GM18858 (cell line): ENCODE data around the gene ZYG11B.
A peak's percentile ranks its signal among the peaks of the same experiment; 100 is the strongest.
"Not testable (repeated sequence)": the region's sequence is repeated elsewhere in the genome, so short reads cannot be mapped to it uniquely, and the experiment has no call there.

ENCODE experiments used
- ATAC-seq: cut with Tn5 transposase; IDR thresholded peaks from one replicate; pipeline ENCODE4 v1.9.1; 2021; ENCODE audit not compliant: unreplicated experiment

Gene ZYG11B

DNA sequence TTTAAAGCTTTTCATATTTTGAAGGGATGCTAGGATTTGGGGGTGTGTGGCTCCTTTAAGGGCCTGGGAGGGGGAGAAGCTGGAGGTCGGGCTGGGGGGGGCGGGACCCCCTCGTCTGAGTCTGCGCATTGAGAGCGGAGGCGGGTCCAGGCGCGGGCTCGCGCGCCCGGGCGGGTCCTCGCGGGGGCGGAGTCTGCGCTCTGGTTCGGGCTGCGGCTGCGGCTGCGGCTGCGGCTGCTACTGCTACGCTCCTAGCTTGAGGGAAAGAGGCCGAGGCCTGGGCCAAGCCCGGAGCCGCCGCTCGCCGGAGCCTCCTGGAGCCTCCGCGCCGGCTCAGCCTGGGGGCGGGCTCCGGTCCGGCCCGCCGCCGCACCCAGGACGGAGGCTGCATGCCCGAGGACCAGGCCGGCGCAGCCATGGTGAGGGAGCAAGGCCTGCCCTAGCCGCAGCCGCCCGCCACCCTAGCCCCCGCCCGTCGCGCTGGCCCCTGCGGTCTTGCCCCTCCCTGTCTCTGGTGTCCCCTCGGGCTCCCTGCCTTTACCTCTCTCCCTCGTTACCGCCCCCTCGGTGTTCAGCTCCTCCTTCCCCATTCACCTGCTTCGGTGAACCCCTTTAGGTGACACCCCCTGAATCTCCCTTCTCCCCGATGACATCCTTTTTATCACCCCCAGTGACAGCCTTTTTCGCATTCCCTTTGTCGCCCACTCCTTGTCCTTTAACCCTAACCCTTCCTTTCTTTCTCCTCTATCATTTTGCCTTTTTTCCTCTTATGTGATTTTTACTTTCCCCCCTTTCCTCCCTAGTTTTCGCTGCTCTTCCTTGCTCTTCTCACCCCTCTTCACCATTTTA is at the start of gene ZYG11B:
TSS of gene ZYG11B (plus strand) at position 189 of the 849 bp plus-strand sequence. CDS start at position 390, 201 bp downstream.
- peak; percentile 84 for ATAC-seq

DNA sequence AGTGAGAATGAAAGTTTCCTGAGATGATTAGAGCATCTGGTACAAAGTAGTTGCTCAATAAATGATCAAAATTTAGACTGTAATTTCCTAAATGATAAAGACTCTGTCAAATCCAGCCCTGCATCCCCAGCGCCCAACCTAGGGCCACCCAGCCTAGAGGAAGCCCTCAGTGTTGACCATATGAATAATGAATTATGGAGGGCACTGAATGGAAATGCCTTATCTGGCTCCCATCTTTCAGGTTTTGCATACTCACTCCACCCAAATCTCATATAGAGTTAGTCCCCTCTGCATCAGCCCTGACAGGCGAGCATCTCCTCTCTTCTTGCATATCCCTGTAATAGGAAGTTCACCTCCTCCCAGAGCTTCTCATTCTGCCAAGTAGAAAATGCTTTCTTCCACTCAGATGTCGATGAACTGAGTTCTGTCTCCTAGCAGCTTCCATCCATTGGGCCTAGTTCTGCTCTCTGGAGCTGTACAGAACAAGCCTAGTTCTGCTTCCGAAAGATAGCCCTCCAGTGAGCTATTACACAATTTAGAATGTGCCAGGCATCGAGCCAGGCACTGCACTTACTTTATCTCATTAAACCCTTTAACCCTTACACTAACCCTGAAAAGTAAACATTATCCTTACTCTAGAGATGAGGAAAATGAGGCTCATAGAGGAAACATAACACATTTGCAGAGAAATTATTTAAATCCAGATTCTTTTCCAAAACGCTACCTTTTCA is 49.0 kb upstream of the ZYG11B start:
- no peak for ATAC-seq

DNA sequence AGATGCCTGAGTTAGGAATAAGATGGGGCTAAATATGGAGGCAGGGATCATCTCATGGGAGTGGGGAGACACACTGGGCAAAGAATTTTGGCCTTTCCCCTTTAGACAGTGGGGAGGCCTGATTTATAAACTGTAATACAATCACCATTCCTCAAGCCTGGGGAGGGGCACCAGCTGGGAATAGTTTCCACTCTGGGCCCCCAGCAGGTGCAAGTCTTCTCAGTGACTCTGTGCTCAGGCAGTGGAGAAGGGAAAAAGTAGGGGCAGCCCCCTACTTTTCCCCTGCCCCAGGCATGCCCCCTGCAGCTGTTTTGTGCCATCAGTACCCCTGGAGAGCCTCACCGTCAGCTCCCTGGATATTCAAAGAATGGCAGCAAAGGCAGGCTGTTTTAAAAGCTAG is 47.2 kb upstream of the ZYG11B start:
- ATAC-seq, result no peak

- no peak for ATAC-seq
These were observed 46.8 kb upstream of the ZYG11B start for GRCh38 chr1:52679498-52679897.

DNA sequence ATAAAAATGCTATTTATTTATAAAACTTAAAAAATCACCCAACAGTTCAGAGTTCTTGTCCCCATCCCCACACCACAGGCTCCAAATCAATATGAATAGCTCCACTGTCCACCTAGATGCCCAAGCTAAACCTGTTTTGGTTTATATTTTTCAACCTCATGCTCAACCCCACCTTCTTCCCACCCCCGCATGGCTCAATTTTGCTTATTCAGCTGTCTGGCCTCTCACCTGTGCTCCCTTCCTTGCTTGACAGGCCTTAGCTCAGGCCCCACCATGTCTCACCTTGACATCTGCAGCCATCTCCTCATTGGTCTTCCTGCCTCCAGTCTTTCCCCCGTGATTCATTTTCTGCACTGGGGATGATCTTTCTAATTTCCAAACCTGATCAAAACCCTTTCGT is 45.9 kb upstream of the ZYG11B start:
- ATAC-seq, result no peak

- ATAC-seq, result no peak
These were observed 45.1 kb upstream of the ZYG11B start for GRCh38 chr1:52681136-52681535.

DNA sequence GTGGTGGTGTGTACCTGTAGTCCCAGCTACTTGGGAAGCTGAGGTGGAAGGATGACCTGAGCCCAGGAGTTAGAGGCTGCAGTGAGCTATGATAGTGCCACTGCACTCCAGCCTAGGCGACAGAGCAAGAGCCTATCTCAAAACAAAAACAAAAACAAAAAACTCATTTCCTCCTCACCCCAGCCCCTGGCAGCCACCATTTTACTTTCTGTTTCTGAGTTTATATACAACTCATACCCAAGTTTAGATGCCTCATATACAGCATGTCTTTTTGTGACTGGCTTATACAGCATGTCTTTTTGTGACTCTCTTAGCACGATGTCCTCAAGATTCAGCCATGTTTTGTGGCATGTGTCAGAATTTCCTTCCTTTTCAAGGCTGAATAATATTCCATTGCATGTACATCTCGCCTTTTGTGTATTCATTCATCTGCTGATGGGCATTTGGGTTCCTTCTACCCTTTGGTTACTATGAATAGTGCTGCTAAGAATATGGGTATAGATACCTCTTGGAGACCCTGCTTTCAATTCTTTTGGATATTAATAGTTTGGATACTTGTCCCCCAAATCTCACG is 42.8 kb upstream of the ZYG11B start:
- ATAC-seq, result no peak

GRCh38 chr1:52684545-52684944 is 41.7 kb upstream of the ZYG11B start:
- no peak for ATAC-seq

- not testable (repeated sequence) for ATAC-seq
These were observed 39.9 kb upstream of the ZYG11B start for GRCh38 chr1:52686261-52686751.

- ATAC-seq, result no peak
These were observed 39.4 kb upstream of the ZYG11B start for GRCh38 chr1:52686830-52687229.

DNA sequence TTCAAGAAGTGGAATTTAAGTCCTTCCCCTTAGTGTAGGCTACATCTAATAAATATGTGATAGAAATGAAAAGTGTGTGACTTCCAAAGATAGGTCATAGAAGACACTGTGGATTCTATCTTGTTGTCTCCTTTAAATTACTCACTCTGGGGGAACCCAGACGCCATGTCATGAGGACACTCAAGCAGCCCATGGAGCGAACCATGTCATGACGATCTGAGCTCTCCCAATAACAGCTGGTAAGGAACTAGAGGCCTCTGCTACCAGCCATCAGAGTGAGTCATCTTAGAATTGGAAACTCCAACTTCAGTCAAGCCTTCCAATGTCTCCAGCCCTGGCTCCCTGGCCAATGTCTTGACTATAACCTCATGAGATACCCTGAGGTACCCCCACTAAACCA is 34.4 kb upstream of the ZYG11B start:
- ATAC-seq, result no peak

GRCh38 chr1:52692697-52693096 is 33.6 kb upstream of the ZYG11B start:
- ATAC-seq, result no peak

GRCh38 chr1:52693351-52693750 is 32.9 kb upstream of the ZYG11B start:
- not testable (repeated sequence) for ATAC-seq

- no peak for ATAC-seq
These were observed 32.4 kb upstream of the ZYG11B start for GRCh38 chr1:52693843-52694242.

- ATAC-seq, result no peak
These were observed 30.6 kb upstream of the ZYG11B start for GRCh38 chr1:52695627-52696026.

- ATAC-seq, result no peak
These were observed 28.2 kb upstream of the ZYG11B start, which contains the start of gene COA7 for GRCh38 chr1:52697795-52698674. Gene COA7 (minus strand): TSS chr1:52698347. CDS start chr1:52698326, 21 bp downstream.

GRCh38 chr1:52702886-52703787 is 23.1 kb upstream of the ZYG11B start:
- peak; percentile 85 for ATAC-seq

GRCh38 chr1:52706136-52706670 is 20.1 kb upstream of the ZYG11B start:
- ATAC-seq, result no peak
